Ishikawa (cell line): ENCODE measurements around the gene CCDC141.

Experiments
- CEBPB ChIP-seq: IDR thresholded peaks from 2 replicates; pipeline ENCODE4 v1.6.1; 2012
- CREB1 ChIP-seq: IDR thresholded peaks from 2 replicates; pipeline ENCODE4 v1.6.1; 2012; ENCODE audit warnings: low read depth
- EGR1 ChIP-seq: IDR thresholded peaks from 2 replicates; pipeline ENCODE4 v1.6.1; 2012
- EP300 ChIP-seq: IDR thresholded peaks from 2 replicates; pipeline ENCODE4 v1.6.1; 2012; ENCODE audit warnings: borderline replicate concordance
- MAX ChIP-seq: IDR thresholded peaks from 2 replicates; pipeline ENCODE4 v1.6.1; 2012
- NFIC ChIP-seq: IDR thresholded peaks from 2 replicates; pipeline ENCODE4 v1.6.1; 2012
- RAD21 ChIP-seq: IDR thresholded peaks from 2 replicates; pipeline ENCODE4 v1.6.1; 2012; ENCODE audit warnings: low read depth
- TAF1 ChIP-seq: IDR thresholded peaks from 2 replicates; pipeline ENCODE4 v1.6.1; 2012; ENCODE audit warnings: low read depth, mild to moderate bottlenecking
- TCF12 ChIP-seq: IDR thresholded peaks from 2 replicates; pipeline ENCODE4 v1.6.1; 2012; ENCODE audit warnings: low read depth
- TEAD4 ChIP-seq: IDR thresholded peaks from 2 replicates; pipeline ENCODE4 v1.6.1; 2012
- USF1 ChIP-seq: IDR thresholded peaks from 2 replicates; pipeline ENCODE4 v1.6.1; 2012
- YY1 ChIP-seq: IDR thresholded peaks from 2 replicates; pipeline ENCODE4 v1.6.1; 2012; ENCODE audit warnings: low read depth
- ZBTB7A ChIP-seq: IDR thresholded peaks from 2 replicates; pipeline ENCODE4 v1.6.1; 2012; ENCODE audit warnings: low read depth
- TF ChIP-seq, protein P1 (sequence below): IDR thresholded peaks from 2 replicates; pipeline ENCODE4 v1.6.1; 2012; ENCODE audit warnings: low read depth, mild to moderate bottlenecking

The CCDC141 gene

GRCh38 chr2:179049546-179050311 is at the start of gene CCDC141:
CCDC141 (minus strand) TSS chr2:179050137; CDS start chr2:179049941, 196 bp downstream.
- TF ChIP-seq TEAD4, result no peak

DNA sequence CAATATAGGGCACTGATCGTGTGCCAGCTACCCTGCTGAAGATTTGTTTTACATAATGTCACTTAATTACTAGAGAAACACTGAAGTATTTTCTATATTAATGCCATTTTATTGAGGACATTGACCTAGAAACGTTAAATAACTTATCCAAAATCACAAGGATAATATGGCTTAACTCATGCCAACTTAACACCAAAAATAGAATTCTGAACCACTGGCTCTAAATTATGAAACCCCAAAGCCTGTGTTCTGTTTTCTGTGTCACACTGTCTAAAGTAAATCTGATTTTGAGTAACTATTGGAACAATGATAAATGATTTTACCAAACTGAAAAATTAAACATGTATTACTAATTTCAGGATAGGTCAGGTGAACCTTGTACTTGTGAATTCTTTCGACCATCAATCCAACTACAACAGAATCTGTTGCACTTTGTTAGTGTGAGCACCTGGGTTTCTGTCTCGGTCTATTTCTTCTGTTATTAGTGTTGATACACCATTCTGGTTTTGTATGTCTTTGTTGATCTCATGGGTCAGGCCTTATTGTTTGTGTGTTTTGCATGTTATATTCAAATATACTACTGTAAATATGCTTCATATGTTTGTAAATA is 48.2 kb upstream of the CCDC141 start:
- TF ChIP-seq YY1 (no peak), NFIC (no peak), CREB1 (no peak)
- TF ChIP-seq, protein P1, sequence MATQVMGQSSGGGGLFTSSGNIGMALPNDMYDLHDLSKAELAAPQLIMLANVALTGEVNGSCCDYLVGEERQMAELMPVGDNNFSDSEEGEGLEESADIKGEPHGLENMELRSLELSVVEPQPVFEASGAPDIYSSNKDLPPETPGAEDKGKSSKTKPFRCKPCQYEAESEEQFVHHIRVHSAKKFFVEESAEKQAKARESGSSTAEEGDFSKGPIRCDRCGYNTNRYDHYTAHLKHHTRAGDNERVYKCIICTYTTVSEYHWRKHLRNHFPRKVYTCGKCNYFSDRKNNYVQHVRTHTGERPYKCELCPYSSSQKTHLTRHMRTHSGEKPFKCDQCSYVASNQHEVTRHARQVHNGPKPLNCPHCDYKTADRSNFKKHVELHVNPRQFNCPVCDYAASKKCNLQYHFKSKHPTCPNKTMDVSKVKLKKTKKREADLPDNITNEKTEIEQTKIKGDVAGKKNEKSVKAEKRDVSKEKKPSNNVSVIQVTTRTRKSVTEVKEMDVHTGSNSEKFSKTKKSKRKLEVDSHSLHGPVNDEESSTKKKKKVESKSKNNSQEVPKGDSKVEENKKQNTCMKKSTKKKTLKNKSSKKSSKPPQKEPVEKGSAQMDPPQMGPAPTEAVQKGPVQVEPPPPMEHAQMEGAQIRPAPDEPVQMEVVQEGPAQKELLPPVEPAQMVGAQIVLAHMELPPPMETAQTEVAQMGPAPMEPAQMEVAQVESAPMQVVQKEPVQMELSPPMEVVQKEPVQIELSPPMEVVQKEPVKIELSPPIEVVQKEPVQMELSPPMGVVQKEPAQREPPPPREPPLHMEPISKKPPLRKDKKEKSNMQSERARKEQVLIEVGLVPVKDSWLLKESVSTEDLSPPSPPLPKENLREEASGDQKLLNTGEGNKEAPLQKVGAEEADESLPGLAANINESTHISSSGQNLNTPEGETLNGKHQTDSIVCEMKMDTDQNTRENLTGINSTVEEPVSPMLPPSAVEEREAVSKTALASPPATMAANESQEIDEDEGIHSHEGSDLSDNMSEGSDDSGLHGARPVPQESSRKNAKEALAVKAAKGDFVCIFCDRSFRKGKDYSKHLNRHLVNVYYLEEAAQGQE, result no peak

DNA sequence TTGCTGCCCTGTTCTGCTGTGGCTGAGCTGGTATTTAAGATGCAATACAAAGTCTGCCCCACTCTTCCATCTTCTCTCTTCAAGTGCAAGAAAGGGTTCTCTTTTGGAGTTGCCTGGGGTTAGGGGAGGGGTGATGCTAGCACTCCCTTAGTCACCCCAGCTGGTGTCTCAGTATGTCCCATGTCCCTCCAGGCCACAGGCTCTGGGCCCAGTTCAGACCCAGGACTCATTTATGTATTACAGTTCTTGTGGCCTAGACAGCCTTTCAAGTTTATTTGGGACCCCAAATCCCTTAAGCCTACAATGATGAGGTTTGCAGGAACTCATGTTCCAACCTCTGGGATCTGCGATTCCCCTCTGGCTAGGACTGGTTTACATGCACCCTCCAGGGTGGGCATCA is 47.2 kb upstream of the CCDC141 start:
- TF ChIP-seq USF1, result no peak
- TF ChIP-seq CREB1, result no peak

DNA sequence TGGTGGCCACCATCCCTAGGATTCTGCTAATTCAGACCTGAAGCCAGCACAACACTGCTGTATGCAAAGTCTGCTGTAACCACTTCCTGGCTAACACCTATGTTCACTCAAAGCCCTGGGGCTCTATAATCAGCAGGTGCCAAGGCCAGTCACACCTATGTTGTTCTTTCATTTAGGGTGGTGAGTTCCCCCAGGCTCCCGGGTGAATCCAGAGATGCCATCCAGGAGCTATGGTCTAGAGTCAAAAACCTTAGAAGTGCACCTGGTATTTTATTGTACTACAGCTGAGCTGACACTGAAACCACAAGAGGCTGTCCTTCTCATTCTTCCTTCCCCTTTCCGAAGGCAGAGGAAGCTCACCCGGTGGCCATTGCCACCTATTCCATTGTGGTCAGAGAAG is 46.2 kb upstream of the CCDC141 start:
- TF ChIP-seq CEBPB (no peak), CREB1 (no peak), TEAD4 (no peak), RAD21 (no peak), YY1 (no peak), ZBTB7A (no peak), NFIC (no peak), TCF12 (no peak), USF1 (no peak)

DNA sequence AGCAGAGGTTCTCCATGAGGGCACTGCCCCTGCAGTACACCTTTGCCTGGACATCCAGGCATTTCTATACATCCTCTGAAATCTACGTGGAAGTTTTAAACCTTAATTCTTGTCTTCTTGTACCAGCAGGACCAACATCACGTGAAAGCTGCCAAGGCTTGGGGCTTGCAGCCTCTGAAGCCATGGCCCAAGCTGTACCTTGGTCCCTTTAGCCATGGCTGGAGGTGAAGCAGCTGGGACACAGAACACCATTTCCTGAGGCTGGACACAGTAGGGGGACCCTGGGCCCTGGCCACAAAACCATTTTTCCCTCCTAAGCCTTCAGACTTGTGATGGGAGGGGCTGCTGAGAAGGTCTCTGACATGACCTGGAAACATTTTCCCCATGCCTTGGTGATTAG is 32.8 kb upstream of the CCDC141 start:
- TF ChIP-seq EP300 (no peak), YY1 (no peak), MAX (no peak), USF1 (no peak), TAF1 (no peak), TEAD4 (no peak), NFIC (no peak), RAD21 (no peak), CREB1 (no peak), ZBTB7A (no peak), EGR1 (no peak), CEBPB (no peak)
- TF ChIP-seq, protein P1, result no peak

DNA sequence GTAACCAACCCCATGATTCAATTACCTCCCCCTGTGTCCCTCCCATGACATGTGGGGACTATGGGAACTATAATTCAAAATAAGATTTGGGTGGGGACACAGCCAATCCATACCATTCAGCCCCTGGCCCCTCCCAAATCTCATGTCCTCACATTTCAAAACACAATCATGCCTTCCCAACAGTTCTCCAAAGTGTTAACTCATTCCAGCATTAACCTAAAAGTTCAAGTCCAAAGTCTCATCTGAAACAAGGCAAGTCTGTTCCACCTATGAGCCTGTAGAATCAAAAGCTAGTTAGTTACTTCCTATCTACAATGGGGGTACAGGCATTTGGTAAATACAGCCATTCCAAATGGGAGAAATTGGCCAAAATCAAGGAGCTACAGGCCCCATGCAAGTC is 32.0 kb upstream of the CCDC141 start:
- TF ChIP-seq EGR1, result no peak
- no peak for TF ChIP-seq USF1
- TF ChIP-seq EP300, result no peak
- no peak for TF ChIP-seq TAF1
- TF ChIP-seq RAD21, result no peak
- no peak for TF ChIP-seq TEAD4
- TF ChIP-seq CEBPB, result no peak
- no peak for TF ChIP-seq YY1
- no peak for TF ChIP-seq NFIC
- TF ChIP-seq, protein P1, result no peak
- TF ChIP-seq TCF12, result no peak
- TF ChIP-seq CREB1, result no peak
